Activated CD4-positive, alpha-beta memory T cell treated with anti-CD3 and anti-CD28 coated beads for 36 hours (primary cell): ENCODE measurements around the gene SLA2. TPM values are rescaled to one million over a fixed set of nuclear protein-coding genes. Genes with fewer than 3 reads are reported as not detected.
"Not testable (repeated sequence)": the region's sequence is repeated elsewhere in the genome, so short reads cannot be mapped to it uniquely, and the experiment has no call there.

Experiments
- CTCF ChIA-PET: fragments of 350-600 bp; sonication (Branson Sonifier 250); formaldehyde crosslinking; loops from one replicate; lab custom pipeline; 2021; ENCODE audit warnings: antibody characterized with exemption, inconsistent platforms; lab: Charles Lee
- POLR2A ChIA-PET: fragments of 350-600 bp; sonication (Branson Sonifier 250); formaldehyde crosslinking; loops from one replicate; lab custom pipeline; 2021; ENCODE audit warnings: antibody characterized with exemption; lab: Charles Lee
- DNase-seq: peaks from one replicate; pipeline ENCODE4 v3.0.0-alpha.2; 2020
- H3K27ac Mint-ChIP-seq: one replicate; pipeline ENCODE4 v1.8.0; 2021; ENCODE audit warnings: mixed read lengths
- H3K27me3 Mint-ChIP-seq: one replicate; pipeline ENCODE4 v1.8.0; 2021; ENCODE audit warnings: mixed read lengths
- H3K36me3 Mint-ChIP-seq: one replicate; pipeline ENCODE4 v1.8.0; 2021; ENCODE audit warnings: mixed read lengths
- H3K4me1 Mint-ChIP-seq: one replicate; pipeline ENCODE4 v1.8.0; 2021; ENCODE audit warnings: low read depth, mixed read lengths
- H3K4me3 Mint-ChIP-seq: one replicate; pipeline ENCODE4 v1.8.0; 2021; ENCODE audit warnings: mild to moderate bottlenecking, mixed read lengths
- H3K9me3 Mint-ChIP-seq: one replicate; pipeline ENCODE4 v1.8.0; 2021; ENCODE audit warnings: mixed read lengths
- intact Hi-C: fragments of 100-400 bp; cut with micrococcal nuclease; formaldehyde crosslinking; loops from one replicate; pipeline ENCODE4 v1.15.1; 2023
- total RNA-seq, 2 experiments: library from RNA; stranded (reverse); gene quantifications; one replicate each; pipeline ENCODE4 v1.2.3, GENCODE V29; 2021

SLA2 gene
- total RNA-seq, 2 experiments from 2014 or later: 47.1 to 47.7 TPM

GRCh38 chr20:36644706-36645095 is 1.3 kb downstream of the SLA2 start:
- Mint-ChIP-seq H3K4me1 (peaks cover 47% of the 10 kb centered on the region), H3K9me3 (no peaks in the 10 kb centered on the region), H3K36me3 (peaks cover 27% of the 10 kb centered on the region), H3K4me3 (peak overlapping the region; percentile 97), H3K27ac (peak overlapping the region; percentile 100), H3K27me3 (no peaks in the 10 kb centered on the region)
- POLR2A ChIA-PET: interaction anchor here (0.6 to 3.0 kb wide), 9 partner anchors 11 to 191 kb away, joined by 3 to 15 read pairs (median 4); partner anchors contain the start of genes DSN1, RAB5IF and TGIF2
- DNase-seq: peak; percentile 78
- CTCF ChIA-PET: interaction anchor here (0.6 to 3.6 kb wide), 8 partner anchors 15 to 219 kb away, joined by 3 to 17 read pairs (median 3); partner anchors contain the start of gene RAB5IF
- intact Hi-C loops: loop anchor here (1.0 to 5.0 kb wide), 6 partner anchors 14 to 128 kb away; partner anchors contain the start of genes DSN1, NDRG3 and TGIF2

- peak; percentile 78 for DNase-seq
- H3K4me1 Mint-ChIP-seq: peaks cover 47% of the 10 kb centered on the region
- H3K9me3 Mint-ChIP-seq: no peaks in the 10 kb centered on the region
- no peaks in the 10 kb centered on the region for H3K27me3 Mint-ChIP-seq
- H3K36me3 Mint-ChIP-seq: peaks cover 29% of the 10 kb centered on the region
- intact Hi-C loops: loop anchor here (1.0 to 5.0 kb wide), 6 partner anchors 13 to 128 kb away; partner anchors contain the start of genes DSN1, NDRG3 and TGIF2
- H3K27ac Mint-ChIP-seq: peak overlapping the region; percentile 100
- ChIA-PET CTCF (interaction anchor here (0.6 to 3.6 kb wide), 7 partner anchors 15 to 111 kb away, joined by 3 to 17 read pairs (median 3); partner anchors contain the start of gene RAB5IF), POLR2A (interaction anchor here (0.6 to 3.0 kb wide), 10 partner anchors 11 to 191 kb away, joined by 3 to 15 read pairs (median 4); partner anchors contain the start of genes DSN1, RAB5IF and TGIF2)
- peak overlapping the region; percentile 97 for H3K4me3 Mint-ChIP-seq
These were observed 1.8 kb downstream of the SLA2 start for GRCh38 chr20:36644032-36644705.

DNA sequence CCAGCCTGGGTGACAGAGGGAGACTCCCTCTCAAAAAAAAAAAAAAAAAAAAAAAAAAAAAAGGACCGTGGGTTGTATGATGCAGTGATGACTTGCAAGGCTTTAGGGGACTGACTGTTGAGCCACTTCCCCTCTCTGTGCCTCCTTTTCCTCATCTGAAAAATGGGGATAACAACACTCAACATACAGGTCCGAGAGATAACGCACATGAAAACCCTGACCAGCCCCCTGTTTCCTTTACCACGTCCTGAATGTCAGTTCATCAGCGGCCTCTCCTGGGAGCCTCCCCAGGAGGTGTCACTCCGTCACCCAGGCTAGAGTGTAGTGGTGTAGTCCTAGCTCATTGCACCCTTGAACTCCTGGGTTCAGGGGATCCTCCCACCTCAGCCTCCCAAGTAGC is 3.9 kb downstream of the SLA2 start:
- CTCF ChIA-PET: interaction anchor here (1.4 kb wide), 1 partner anchor 16 kb away, joined by 3 read pairs; no protein-coding TSS in a partner anchor
- H3K36me3 Mint-ChIP-seq: peaks cover 35% of the 10 kb centered on the region

GRCh38 chr20:36641506-36641843 is 4.5 kb downstream of the SLA2 start:
- intact Hi-C loops: loop anchor here (5.0 kb wide), 2 partner anchors 91 to 131 kb away; partner anchors contain the start of gene DSN1
- Mint-ChIP-seq H3K36me3 (peaks cover 38% of the 10 kb centered on the region), H3K4me3 (no peak overlapping the region), H3K27ac (peak overlapping the region; percentile 100), H3K27me3 (no peaks in the 10 kb centered on the region), H3K4me1 (peaks cover 41% of the 10 kb centered on the region), H3K9me3 (no peaks in the 10 kb centered on the region)
- CTCF ChIA-PET: interaction anchor here (1.4 kb wide), 1 partner anchor 17 kb away, joined by 3 read pairs; no protein-coding TSS in a partner anchor
- no peak for DNase-seq
- POLR2A ChIA-PET: interaction anchor here (0.5 kb wide), 1 partner anchor 1491 kb away, joined by 3 read pairs; no protein-coding TSS in a partner anchor

More for the DNA sequence above, 3.9 kb downstream of the SLA2 start:
- Mint-ChIP-seq H3K27ac (peak overlapping the region; percentile 100), H3K4me3 (no peak overlapping the region), H3K9me3 (no peaks in the 10 kb centered on the region), H3K27me3 (no peaks in the 10 kb centered on the region), H3K4me1 (peaks cover 46% of the 10 kb centered on the region)
- intact Hi-C loops: loop anchor here (5.0 kb wide), 2 partner anchors 90 to 130 kb away; partner anchors contain the start of gene DSN1
- POLR2A ChIA-PET: interaction anchor here (0.5 to 3.0 kb wide), 3 partner anchors 37 to 1492 kb away, joined by 3 to 12 read pairs (median 3); partner anchors contain the start of genes DSN1 and RAB5IF
- DNase-seq: peak; percentile 15

DNA sequence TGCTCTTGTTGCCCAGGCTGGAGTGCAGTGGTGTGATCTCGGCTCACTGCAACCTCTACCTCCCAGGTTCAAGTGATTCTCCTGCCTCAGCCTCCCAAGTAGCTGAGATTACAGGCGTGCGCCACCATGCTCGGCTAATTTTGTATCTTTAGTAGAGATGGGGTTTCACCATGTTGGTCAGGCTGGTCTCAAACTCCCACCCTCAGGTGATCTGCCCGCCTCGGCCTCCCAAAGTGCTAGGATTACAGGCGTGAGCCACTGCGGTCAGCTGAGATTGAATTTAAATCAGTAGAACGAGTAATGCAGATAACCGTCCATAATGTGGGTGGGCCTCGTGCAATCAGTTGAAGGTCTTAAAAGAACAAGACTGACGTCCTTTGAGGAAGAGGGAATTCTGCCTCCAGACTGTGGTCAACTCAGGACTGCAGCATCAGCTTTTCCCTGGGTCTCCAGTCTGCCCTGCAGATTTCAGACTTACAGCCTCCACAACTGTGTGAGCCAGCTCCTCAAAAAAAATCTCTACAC is 7.1 kb downstream of the SLA2 start:
- H3K4me3 Mint-ChIP-seq, H3K27ac Mint-ChIP-seq, CTCF ChIA-PET, POLR2A ChIA-PET, DNase-seq, intact Hi-C loops, H3K9me3 Mint-ChIP-seq, H3K27me3 Mint-ChIP-seq: not testable (repeated sequence)
- H3K36me3 Mint-ChIP-seq: peaks cover 34% of the 10 kb centered on the region
- H3K4me1 Mint-ChIP-seq: peaks cover 29% of the 10 kb centered on the region

DNA sequence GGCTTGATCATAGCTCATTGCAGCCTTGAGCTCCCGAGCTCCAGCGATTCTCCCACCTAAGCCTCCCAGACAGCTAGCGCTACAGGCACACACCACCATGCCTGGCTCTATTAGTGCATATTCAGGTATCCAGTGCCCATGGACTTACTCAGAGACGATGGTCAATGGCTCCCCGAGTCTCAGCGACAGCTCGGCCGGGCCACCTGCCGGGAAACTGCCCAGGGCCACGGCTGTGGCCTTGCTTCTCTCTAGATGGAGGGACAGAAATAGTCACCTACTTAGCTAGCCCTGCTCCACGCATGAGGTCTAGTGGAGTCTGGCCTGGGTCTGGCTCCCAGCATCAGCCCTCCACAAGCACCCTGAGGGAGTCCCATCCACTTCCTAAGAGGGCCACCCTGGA is 11.7 kb downstream of the SLA2 start:
- CTCF ChIA-PET: no interaction called here
- POLR2A ChIA-PET: no interaction called here
- H3K36me3 Mint-ChIP-seq: peaks cover 42% of the 10 kb centered on the region

DNA sequence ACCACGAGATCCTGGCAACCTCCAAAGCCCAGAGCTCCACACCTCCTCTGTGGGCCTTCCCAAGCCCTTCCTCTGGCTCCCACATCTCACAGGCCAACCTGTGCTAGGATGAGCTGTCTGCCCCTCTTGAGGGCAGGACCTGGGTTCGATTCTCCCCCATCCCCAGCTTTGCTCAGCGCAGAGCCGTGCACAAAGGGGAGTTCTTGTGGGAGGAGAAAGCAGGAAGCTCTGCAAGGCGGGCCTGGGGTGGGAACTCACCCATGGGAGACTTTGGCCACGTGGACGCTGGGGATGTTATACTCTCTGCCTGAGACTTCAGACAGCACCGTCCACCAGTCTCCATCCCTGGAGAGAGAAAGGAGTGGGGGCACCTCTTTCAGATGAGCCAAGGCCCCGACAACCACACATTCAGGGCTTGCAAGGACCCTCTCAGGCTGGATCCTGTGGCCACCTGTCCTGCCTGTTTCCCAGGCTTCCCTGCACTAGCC is 12.7 kb downstream of the SLA2 start:
- peaks cover 40% of the 10 kb centered on the region for H3K36me3 Mint-ChIP-seq
- H3K9me3 Mint-ChIP-seq: no peaks in the 10 kb centered on the region
- H3K4me3 Mint-ChIP-seq: no peak overlapping the region
- ChIA-PET POLR2A (no interaction called here), CTCF (interaction anchor here (0.6 to 1.0 kb wide), 2 partner anchors 27 to 263 kb away, joined by 3 read pairs; partner anchors contain the start of gene RAB5IF)
- peak overlapping the region; percentile 28 for H3K27ac Mint-ChIP-seq
- no peak for DNase-seq
- H3K27me3 Mint-ChIP-seq: no peaks in the 10 kb centered on the region
- intact Hi-C loops: no loop called here
- peaks cover 29% of the 10 kb centered on the region for H3K4me1 Mint-ChIP-seq

More for the DNA sequence above, 11.7 kb downstream of the SLA2 start:
- Mint-ChIP-seq H3K4me1 (peaks cover 26% of the 10 kb centered on the region), H3K27me3 (no peaks in the 10 kb centered on the region), H3K9me3 (no peaks in the 10 kb centered on the region), H3K27ac (peak overlapping the region; percentile 24), H3K4me3 (no peak overlapping the region)
- intact Hi-C loops: no loop called here
- DNase-seq: no peak

GRCh38 chr20:36632487-36633284 is 13.3 kb downstream of the SLA2 start:
- H3K27ac Mint-ChIP-seq: peak overlapping the region; percentile 52
- no peak overlapping the region for H3K4me3 Mint-ChIP-seq
- no peaks in the 10 kb centered on the region for H3K9me3 Mint-ChIP-seq
- peaks cover 33% of the 10 kb centered on the region for H3K4me1 Mint-ChIP-seq
- H3K36me3 Mint-ChIP-seq: peaks cover 44% of the 10 kb centered on the region
- intact Hi-C loops: no loop called here
- no peak for DNase-seq
- CTCF ChIA-PET: interaction anchor here (0.6 to 1.0 kb wide), 2 partner anchors 27 to 262 kb away, joined by 3 read pairs; partner anchors contain the start of gene RAB5IF
- no peaks in the 10 kb centered on the region for H3K27me3 Mint-ChIP-seq
- POLR2A ChIA-PET: interaction anchor here (1.5 kb wide), 1 partner anchor 14 kb away, joined by 5 read pairs; the partner anchor contains the start of gene SLA2

DNA sequence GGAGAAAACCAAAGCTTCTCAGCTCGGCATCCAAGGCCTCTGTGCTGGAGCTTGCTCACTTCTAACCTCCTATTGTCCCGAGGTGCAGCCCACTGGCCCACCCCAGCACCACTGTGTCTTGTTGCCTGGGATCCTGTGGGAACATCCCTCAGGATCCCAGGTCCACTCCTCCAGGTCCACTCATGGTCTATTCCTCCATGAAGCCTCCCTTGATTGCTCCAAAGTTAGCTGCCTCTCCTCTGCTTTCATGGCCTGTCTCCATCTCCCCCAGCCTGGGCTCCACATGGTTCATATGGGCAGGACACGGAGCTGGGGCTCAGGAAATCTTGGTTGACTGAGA is 13.9 kb downstream of the SLA2 start:
- H3K4me3 Mint-ChIP-seq: no peak overlapping the region
- no peak for DNase-seq
- intact Hi-C loops: no loop called here
- peaks cover 33% of the 10 kb centered on the region for H3K4me1 Mint-ChIP-seq
- H3K27me3 Mint-ChIP-seq: no peaks in the 10 kb centered on the region
- POLR2A ChIA-PET: interaction anchor here (1.5 kb wide), 1 partner anchor 14 kb away, joined by 5 read pairs; the partner anchor contains the start of gene SLA2
- peaks cover 46% of the 10 kb centered on the region for H3K36me3 Mint-ChIP-seq
- peak overlapping the region; percentile 52 for H3K27ac Mint-ChIP-seq
- CTCF ChIA-PET: interaction anchor here (1.0 kb wide), 1 partner anchor 26 kb away, joined by 3 read pairs; the partner anchor contains the start of gene RAB5IF
- no peaks in the 10 kb centered on the region for H3K9me3 Mint-ChIP-seq

GRCh38 chr20:36631646-36632045 is 14.3 kb downstream of the SLA2 start:
- H3K36me3 Mint-ChIP-seq: peaks cover 48% of the 10 kb centered on the region
- POLR2A ChIA-PET: interaction anchor here (1.5 kb wide), 1 partner anchor 15 kb away, joined by 5 read pairs; the partner anchor contains the start of gene SLA2
- CTCF ChIA-PET: no interaction called here
- H3K27me3 Mint-ChIP-seq: no peaks in the 10 kb centered on the region
- peak overlapping the region; percentile 52 for H3K27ac Mint-ChIP-seq
- intact Hi-C loops: loop anchor here (2.0 kb wide), 1 partner anchor 13 kb away; no protein-coding TSS in a partner anchor
- no peak overlapping the region for H3K4me3 Mint-ChIP-seq
- H3K9me3 Mint-ChIP-seq: no peaks in the 10 kb centered on the region
- no peak for DNase-seq
- H3K4me1 Mint-ChIP-seq: peaks cover 33% of the 10 kb centered on the region
